Measurements from ENCODE around the gene BANP. TPM values are rescaled to one million over a fixed set of nuclear protein-coding genes. Genes with fewer than 3 reads are reported as not detected.
"Not testable (repeated sequence)": the region's sequence is repeated elsewhere in the genome, so short reads cannot be mapped to it uniquely, and the experiment has no call there.

BANP gene
- polyA plus RNA-seq, 4 donors = 10.5 to 15.7 (median 11.6) TPM

DNA sequence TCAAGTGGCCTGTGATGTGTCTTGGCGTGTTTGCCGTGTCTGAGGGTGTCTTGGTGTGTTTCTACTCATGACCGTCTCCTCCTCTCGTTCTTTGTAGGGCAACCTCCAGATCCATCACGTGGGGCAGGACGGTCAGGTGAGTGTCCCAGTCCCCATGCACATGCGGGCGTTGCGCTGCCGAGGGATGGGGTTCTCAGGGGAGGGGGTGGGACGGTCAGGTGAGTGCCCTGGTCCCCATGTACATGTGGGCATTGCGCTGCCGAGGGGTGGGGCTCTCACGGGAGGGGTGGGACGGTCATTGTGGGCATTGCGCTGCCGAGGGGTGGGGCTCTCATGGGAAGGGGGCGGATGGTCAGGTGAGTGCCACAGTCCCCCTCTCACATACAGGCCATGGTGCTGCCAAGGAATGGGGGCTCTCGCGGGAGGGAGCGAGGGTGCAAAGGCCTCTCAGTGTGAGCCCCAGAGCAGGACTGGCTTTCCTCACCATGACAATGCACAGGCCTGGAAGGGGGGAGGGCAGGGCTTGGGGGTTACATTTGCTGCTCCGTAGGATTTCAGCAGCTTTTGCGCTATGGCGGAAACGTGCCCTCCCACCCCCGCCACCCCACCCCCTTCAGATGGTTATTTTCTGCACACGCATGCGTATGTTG is 86.8 kb downstream of the BANP start:
- WGBS, 3 donors = 91 to 96% (median 95%) methylated on average over 27 to 28 of the region's 28 CpGs
- DNase-seq; H3K27ac ChIP-seq (ENCODE audit: low read depth in 1 of 3, low read length in 2 of 3); H3K27me3 ChIP-seq (ENCODE audit: control insufficient read depth in 3 of 3, insufficient read depth in 3 of 3, low read length in 3 of 3); FAIRE-seq; H3K4me1 ChIP-seq (ENCODE audit: control insufficient read depth in 3 of 3, insufficient read depth in 2 of 3, low read depth in 1 of 3, low read length in 2 of 3); H3K4me3 ChIP-seq (ENCODE audit: low read depth in 1 of 3, low read length in 3 of 3); H3K9me3 ChIP-seq (ENCODE audit: control insufficient read depth in 2 of 2, insufficient read depth in 1 of 2, low read depth in 1 of 2, low read length in 1 of 2): not testable (repeated sequence)
- H3K36me3 ChIP-seq (ENCODE audit: control insufficient read depth in 3 of 3, insufficient read depth in 2 of 3, low read depth in 1 of 3, low read length in 3 of 3) = peaks cover 2 to 44% (median 6%) of the 10 kb centered on the region in 3 donors

GRCh38 chr16:88038526-88038908 is 87.3 kb downstream of the BANP start:
- not testable (repeated sequence) for FAIRE-seq; H3K27me3 ChIP-seq (ENCODE audit: control insufficient read depth in 3 of 3, insufficient read depth in 3 of 3, low read length in 3 of 3); H3K4me3 ChIP-seq (ENCODE audit: low read depth in 1 of 3, low read length in 3 of 3); DNase-seq; H3K4me1 ChIP-seq (ENCODE audit: control insufficient read depth in 3 of 3, insufficient read depth in 2 of 3, low read depth in 1 of 3, low read length in 2 of 3); H3K27ac ChIP-seq (ENCODE audit: low read depth in 1 of 3, low read length in 2 of 3); H3K9me3 ChIP-seq (ENCODE audit: control insufficient read depth in 2 of 2, insufficient read depth in 1 of 2, low read depth in 1 of 2, low read length in 1 of 2)
- WGBS, 3 donors = 94 to 98% (median 96%) methylated on average over 9 of the region's 9 CpGs
- peaks cover 2 to 41% (median 5%) of the 10 kb centered on the region in 3 donors for H3K36me3 ChIP-seq (ENCODE audit: control insufficient read depth in 3 of 3, insufficient read depth in 2 of 3, low read depth in 1 of 3, low read length in 3 of 3)

DNA sequence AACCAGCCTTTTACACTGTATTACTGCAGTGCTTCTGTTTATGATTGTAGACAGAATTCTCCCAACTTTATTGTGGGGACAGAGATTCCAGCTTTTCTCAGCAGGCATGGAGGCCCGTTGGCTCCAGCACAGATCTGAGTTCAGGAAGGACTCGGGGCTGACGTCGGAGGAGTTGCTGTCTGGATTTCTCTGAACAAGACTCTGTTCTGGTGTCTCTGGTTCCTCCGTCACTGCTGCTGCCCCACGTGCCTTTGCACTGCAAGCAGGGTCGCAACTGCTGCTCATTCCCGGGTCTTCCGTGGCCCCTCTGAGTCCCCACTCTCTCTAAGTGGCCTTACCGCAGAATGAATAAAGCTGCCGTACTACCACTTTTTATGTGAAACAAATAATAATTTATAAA is 88.4 kb downstream of the BANP start:
- DNase-seq = no peak
- Histone ChIP-seq H3K27me3 (ENCODE audit: control insufficient read depth in 3 of 3, insufficient read depth in 3 of 3, low read length in 3 of 3) (no peaks in the 10 kb centered on the region), H3K4me3 (ENCODE audit: low read depth in 1 of 3, low read length in 3 of 3) (no peak overlapping the region), H3K9me3 (ENCODE audit: control insufficient read depth in 2 of 2, insufficient read depth in 1 of 2, low read depth in 1 of 2, low read length in 1 of 2) (no peaks in the 10 kb centered on the region), H3K36me3 (ENCODE audit: control insufficient read depth in 3 of 3, insufficient read depth in 2 of 3, low read depth in 1 of 3, low read length in 3 of 3) (peaks cover 2 to 36% (median 4%) of the 10 kb centered on the region in 3 donors), H3K27ac (ENCODE audit: low read depth in 1 of 3, low read length in 2 of 3) (no peak overlapping the region), H3K4me1 (ENCODE audit: control insufficient read depth in 3 of 3, insufficient read depth in 2 of 3, low read depth in 1 of 3, low read length in 2 of 3) (no peaks in the 10 kb centered on the region)
- 93 to 97% (median 95%) methylated on average over 11 of the region's 11 CpGs for WGBS, 3 donors
- no peak for FAIRE-seq

DNA sequence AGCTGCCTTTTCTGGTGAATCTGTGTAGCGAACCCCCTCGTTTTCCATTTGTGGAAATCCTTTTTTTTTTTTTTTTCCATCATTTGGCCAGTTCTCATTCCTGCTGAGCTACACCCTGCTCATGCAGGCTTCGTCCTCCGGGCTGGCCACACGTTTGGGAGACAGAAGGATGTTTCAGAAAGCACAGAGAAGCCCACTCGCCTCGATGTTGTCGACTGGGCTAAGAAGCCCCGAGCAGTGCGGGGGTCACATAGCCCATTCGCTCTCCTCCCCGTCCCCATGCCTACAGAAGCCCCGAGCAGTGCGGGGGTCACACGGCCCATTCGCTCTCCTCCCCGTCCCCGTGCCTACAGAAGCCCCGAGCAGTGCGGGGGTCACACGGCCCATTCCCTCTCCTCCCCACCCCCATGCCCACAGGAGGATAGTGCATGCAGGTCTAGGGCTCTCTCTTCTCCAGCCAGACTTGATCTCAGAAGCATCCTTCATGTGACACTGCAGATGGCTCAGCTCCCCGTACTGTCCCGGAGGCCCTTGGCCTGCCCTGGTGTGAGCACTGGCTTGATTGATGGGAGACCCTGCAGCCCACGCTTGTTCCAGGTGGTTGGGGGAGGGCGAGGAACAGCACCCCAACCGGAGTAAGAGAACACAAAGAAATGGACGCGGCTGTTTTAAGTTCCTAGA is 89.1 kb downstream of the BANP start:
- H3K36me3 ChIP-seq (ENCODE audit: control insufficient read depth in 3 of 3, insufficient read depth in 2 of 3, low read depth in 1 of 3, low read length in 3 of 3) = peaks cover 2 to 34% (median 4%) of the 10 kb centered on the region in 3 donors
- not testable (repeated sequence) for H3K27ac ChIP-seq (ENCODE audit: low read depth in 1 of 3, low read length in 2 of 3); H3K27me3 ChIP-seq (ENCODE audit: control insufficient read depth in 3 of 3, insufficient read depth in 3 of 3, low read length in 3 of 3); FAIRE-seq; H3K9me3 ChIP-seq (ENCODE audit: control insufficient read depth in 2 of 2, insufficient read depth in 1 of 2, low read depth in 1 of 2, low read length in 1 of 2); H3K4me3 ChIP-seq (ENCODE audit: low read depth in 1 of 3, low read length in 3 of 3); H3K4me1 ChIP-seq (ENCODE audit: control insufficient read depth in 3 of 3, insufficient read depth in 2 of 3, low read depth in 1 of 3, low read length in 2 of 3); DNase-seq
- 91 to 95% (median 93%) methylated on average over 28 of the region's 28 CpGs for WGBS, 3 donors

DNA sequence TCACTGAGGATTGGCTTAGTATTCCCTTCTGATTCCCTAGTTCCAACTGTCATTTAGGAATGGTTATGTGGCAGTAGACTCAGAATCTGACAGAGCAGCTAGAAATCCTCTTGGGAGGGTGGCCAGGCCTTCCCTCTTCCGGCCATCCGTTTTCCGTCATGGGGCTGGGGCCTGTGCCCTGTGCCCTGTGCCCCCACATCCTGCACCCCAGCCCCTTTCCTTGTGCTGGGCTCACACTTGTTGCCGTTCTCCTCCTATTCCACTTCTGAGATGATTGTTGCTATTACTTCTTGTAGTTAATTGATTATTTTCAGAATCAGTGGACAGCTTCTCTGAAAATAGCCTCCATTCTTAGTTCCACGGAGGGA is 89.6 kb downstream of the BANP start:
- H3K4me3 ChIP-seq (ENCODE audit: low read depth in 1 of 3, low read length in 3 of 3); H3K27me3 ChIP-seq (ENCODE audit: control insufficient read depth in 3 of 3, insufficient read depth in 3 of 3, low read length in 3 of 3); DNase-seq; H3K9me3 ChIP-seq (ENCODE audit: control insufficient read depth in 2 of 2, insufficient read depth in 1 of 2, low read depth in 1 of 2, low read length in 1 of 2); H3K4me1 ChIP-seq (ENCODE audit: control insufficient read depth in 3 of 3, insufficient read depth in 2 of 3, low read depth in 1 of 3, low read length in 2 of 3); FAIRE-seq; H3K27ac ChIP-seq (ENCODE audit: low read depth in 1 of 3, low read length in 2 of 3): not testable (repeated sequence)
- WGBS, 3 donors = 85 to 98% (median 92%) methylated on average over 5 of the region's 5 CpGs
- peaks cover 1 to 32% (median 2%) of the 10 kb centered on the region in 3 donors for H3K36me3 ChIP-seq (ENCODE audit: control insufficient read depth in 3 of 3, insufficient read depth in 2 of 3, low read depth in 1 of 3, low read length in 3 of 3)

DNA sequence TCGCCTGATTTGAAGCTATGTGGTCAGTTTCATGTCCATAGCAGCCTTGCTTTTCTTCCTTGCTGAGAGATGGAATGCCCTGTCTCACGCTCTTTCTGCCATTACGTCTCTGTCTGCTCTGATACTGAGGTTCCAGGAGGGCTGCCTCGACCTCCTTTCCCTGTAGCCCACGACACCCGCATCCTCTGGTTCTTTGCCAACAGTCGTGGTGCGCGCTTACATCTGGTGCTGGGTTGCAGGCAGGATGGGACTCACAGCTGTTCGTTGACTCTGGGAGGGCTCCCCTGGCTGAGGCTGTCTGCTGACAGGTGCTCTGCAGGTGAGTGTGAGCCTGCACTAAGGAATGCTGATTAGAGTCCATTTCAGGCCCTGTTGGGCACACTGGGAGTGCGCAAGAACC is 90.3 kb downstream of the BANP start:
- not testable (repeated sequence) for H3K4me1 ChIP-seq (ENCODE audit: control insufficient read depth in 3 of 3, insufficient read depth in 2 of 3, low read depth in 1 of 3, low read length in 2 of 3); H3K4me3 ChIP-seq (ENCODE audit: low read depth in 1 of 3, low read length in 3 of 3); H3K27ac ChIP-seq (ENCODE audit: low read depth in 1 of 3, low read length in 2 of 3); H3K27me3 ChIP-seq (ENCODE audit: control insufficient read depth in 3 of 3, insufficient read depth in 3 of 3, low read length in 3 of 3); H3K9me3 ChIP-seq (ENCODE audit: control insufficient read depth in 2 of 2, insufficient read depth in 1 of 2, low read depth in 1 of 2, low read length in 1 of 2); DNase-seq; FAIRE-seq
- 93 to 95% (median 93%) methylated on average over 10 of the region's 11 CpGs for WGBS, 3 donors
- peaks cover 0 to 27% (median 2%) of the 10 kb centered on the region in 3 donors for H3K36me3 ChIP-seq (ENCODE audit: control insufficient read depth in 3 of 3, insufficient read depth in 2 of 3, low read depth in 1 of 3, low read length in 3 of 3)

- not testable (repeated sequence) for H3K4me3 ChIP-seq (ENCODE audit: low read depth in 1 of 3, low read length in 3 of 3); H3K27me3 ChIP-seq (ENCODE audit: control insufficient read depth in 3 of 3, insufficient read depth in 3 of 3, low read length in 3 of 3); DNase-seq; H3K9me3 ChIP-seq (ENCODE audit: control insufficient read depth in 2 of 2, insufficient read depth in 1 of 2, low read depth in 1 of 2, low read length in 1 of 2); H3K4me1 ChIP-seq (ENCODE audit: control insufficient read depth in 3 of 3, insufficient read depth in 2 of 3, low read depth in 1 of 3, low read length in 2 of 3); H3K27ac ChIP-seq (ENCODE audit: low read depth in 1 of 3, low read length in 2 of 3); FAIRE-seq
- H3K36me3 ChIP-seq (ENCODE audit: control insufficient read depth in 3 of 3, insufficient read depth in 2 of 3, low read depth in 1 of 3, low read length in 3 of 3) = peaks cover 0 to 29% (median 2%) of the 10 kb centered on the region in 3 donors
- 91 to 99% (median 93%) methylated on average over 16 to 18 of the region's 18 CpGs for WGBS, 3 donors
Observed at GRCh38 chr16:88041986-88042562, 90.8 kb downstream of the BANP start.

DNA sequence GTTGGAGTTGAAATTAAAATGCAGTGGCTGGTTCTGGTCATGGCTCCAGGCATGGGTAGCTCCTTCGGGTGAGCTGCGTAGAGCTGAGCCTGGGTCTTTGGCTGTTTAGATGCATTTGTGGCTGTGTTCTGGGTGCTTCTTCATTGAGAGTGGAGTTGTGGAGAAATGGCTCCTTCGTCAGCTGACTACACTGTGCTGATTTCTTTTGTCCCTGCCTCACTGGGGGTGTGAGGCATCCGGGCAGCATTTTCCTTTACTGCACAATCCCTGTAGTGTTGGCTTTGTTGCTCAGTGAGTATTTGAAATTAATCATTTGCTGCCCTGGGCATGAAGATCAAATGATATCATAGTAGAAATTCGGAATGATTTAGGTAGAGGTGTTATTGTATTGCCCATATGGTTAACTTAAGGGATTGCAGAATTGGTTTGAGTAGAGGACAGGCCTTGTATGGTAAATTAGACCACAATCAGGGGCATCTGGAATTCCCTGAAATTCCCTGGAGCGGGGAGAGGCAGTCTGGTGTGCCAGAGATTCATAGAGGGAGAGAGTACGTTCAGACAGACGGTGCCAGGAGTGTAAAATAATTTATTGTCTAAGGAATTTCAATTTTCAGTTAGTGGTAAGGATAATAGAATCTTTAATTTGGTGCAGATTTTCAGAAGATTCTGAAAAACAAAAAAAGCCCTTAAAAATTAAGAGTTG is 92.1 kb downstream of the BANP start:
- 83 to 94% (median 92%) methylated on average over 6 to 8 of the region's 8 CpGs for WGBS, 3 donors
- H3K27me3 ChIP-seq (ENCODE audit: control insufficient read depth in 3 of 3, insufficient read depth in 3 of 3, low read length in 3 of 3); FAIRE-seq; H3K9me3 ChIP-seq (ENCODE audit: control insufficient read depth in 2 of 2, insufficient read depth in 1 of 2, low read depth in 1 of 2, low read length in 1 of 2); H3K27ac ChIP-seq (ENCODE audit: low read depth in 1 of 3, low read length in 2 of 3); H3K4me1 ChIP-seq (ENCODE audit: control insufficient read depth in 3 of 3, insufficient read depth in 2 of 3, low read depth in 1 of 3, low read length in 2 of 3); H3K4me3 ChIP-seq (ENCODE audit: low read depth in 1 of 3, low read length in 3 of 3); DNase-seq: not testable (repeated sequence)
- peaks cover 0 to 29% (median 2%) of the 10 kb centered on the region in 3 donors for H3K36me3 ChIP-seq (ENCODE audit: control insufficient read depth in 3 of 3, insufficient read depth in 2 of 3, low read depth in 1 of 3, low read length in 3 of 3)
